ENCODE results near the gene ATRIP. TPM values are rescaled to one million over a fixed set of nuclear protein-coding genes. Genes with fewer than 3 reads are reported as not detected.

The ATRIP gene
- total RNA-seq, 1 experiment from 2014 or later = 12.5 TPM

GRCh38 chr3:48433472-48434118, 12.9 kb upstream of the ATRIP start:
- intact Hi-C loops (cut with micrococcal nuclease; ENCODE audit: unreplicated experiment) = loop anchor here (2.0 kb wide), 1 partner anchor 201 kb away; no protein-coding TSS in a partner anchor

GRCh38 chr3:48434591-48435222, 11.8 kb upstream of the ATRIP start:
- no TSS peak for BruUV-seq (replicated peaks)
- Mint-ChIP-seq H3K27me3 (ENCODE audit: unreplicated experiment) (no peaks in the 10 kb centered on the region), H3K36me3 (ENCODE audit: insufficient read depth, unreplicated experiment) (peaks cover 14% of the 10 kb centered on the region), H3K4me1 (ENCODE audit: low read depth, unreplicated experiment) (peaks cover 42% of the 10 kb centered on the region), H3K27ac (ENCODE audit: unreplicated experiment) (no peak overlapping the region), H3K9me3 (ENCODE audit: low read depth, unreplicated experiment) (no peaks in the 10 kb centered on the region), H3K4me3 (ENCODE audit: low read depth, unreplicated experiment) (no peak overlapping the region)
- TF ChIP-seq CTCF (IDR thresholded peaks at IDR 0.05; ENCODE audit: unreplicated experiment) = no peak
- no peak for DNase-seq
- CTCF ChIA-PET = interaction anchor here (1.9 to 6.5 kb wide), 2 partner anchors 35 to 160 kb away, joined by 10 to 243 read pairs; no protein-coding TSS in a partner anchor
- intact Hi-C loops (cut with micrococcal nuclease; ENCODE audit: unreplicated experiment) = loop anchor here (2.0 kb wide), 1 partner anchor 202 kb away; no protein-coding TSS in a partner anchor

More at GRCh38 chr3:48433472-48434118, 12.9 kb upstream of the ATRIP start:
- Mint-ChIP-seq H3K4me3 (ENCODE audit: low read depth, unreplicated experiment) (peak overlapping the region; percentile 6), H3K27ac (ENCODE audit: unreplicated experiment) (no peak overlapping the region), H3K36me3 (ENCODE audit: insufficient read depth, unreplicated experiment) (peaks cover 17% of the 10 kb centered on the region), H3K9me3 (ENCODE audit: low read depth, unreplicated experiment) (no peaks in the 10 kb centered on the region), H3K4me1 (ENCODE audit: low read depth, unreplicated experiment) (peaks cover 33% of the 10 kb centered on the region), H3K27me3 (ENCODE audit: unreplicated experiment) (no peaks in the 10 kb centered on the region)
- no TSS peak for BruUV-seq (replicated peaks)
- CTCF ChIA-PET = interaction anchor here (0.6 to 6.5 kb wide), 5 partner anchors 25 to 1337 kb away, joined by 3 to 243 read pairs (median 5); no protein-coding TSS in a partner anchor
- DNase-seq = peak; percentile 33
- TF ChIP-seq CTCF (IDR thresholded peaks at IDR 0.05; ENCODE audit: unreplicated experiment) = no peak

GRCh38 chr3:48435223-48435595, 11.3 kb upstream of the ATRIP start:
- no peak for DNase-seq
- no peak for TF ChIP-seq CTCF (IDR thresholded peaks at IDR 0.05; ENCODE audit: unreplicated experiment)
- CTCF ChIA-PET = interaction anchor here (1.1 to 6.5 kb wide), 17 partner anchors 8 to 241 kb away, joined by 3 to 243 read pairs (median 8); partner anchors contain the start of genes ATRIP and ZNF589
- H3K9me3 Mint-ChIP-seq (ENCODE audit: low read depth, unreplicated experiment) = no peaks in the 10 kb centered on the region
- no peak overlapping the region for H3K27ac Mint-ChIP-seq (ENCODE audit: unreplicated experiment)
- H3K4me1 Mint-ChIP-seq (ENCODE audit: low read depth, unreplicated experiment) = peaks cover 44% of the 10 kb centered on the region
- no peak overlapping the region for H3K4me3 Mint-ChIP-seq (ENCODE audit: low read depth, unreplicated experiment)
- intact Hi-C loops (cut with micrococcal nuclease; ENCODE audit: unreplicated experiment) = loop anchor here (2.0 kb wide), 1 partner anchor 202 kb away; no protein-coding TSS in a partner anchor
- peaks cover 14% of the 10 kb centered on the region for H3K36me3 Mint-ChIP-seq (ENCODE audit: insufficient read depth, unreplicated experiment)
- no peaks in the 10 kb centered on the region for H3K27me3 Mint-ChIP-seq (ENCODE audit: unreplicated experiment)
- BruUV-seq (replicated peaks) = no TSS peak

- H3K4me3 Mint-ChIP-seq (ENCODE audit: low read depth, unreplicated experiment) = no peak overlapping the region
- CTCF ChIA-PET = interaction anchor here (0.6 to 6.5 kb wide), 34 partner anchors 9 to 947 kb away, joined by 3 to 243 read pairs (median 4); partner anchors contain the start of genes ATRIP, PFKFB4 and ZNF589
- BruUV-seq (replicated peaks) = no TSS peak
- intact Hi-C loops (cut with micrococcal nuclease; ENCODE audit: unreplicated experiment) = loop anchor here (1.0 to 2.0 kb wide), 3 partner anchors 35 to 203 kb away; no protein-coding TSS in a partner anchor
- TF ChIP-seq CTCF (IDR thresholded peaks at IDR 0.05; ENCODE audit: unreplicated experiment) = peak; percentile 93
- H3K36me3 Mint-ChIP-seq (ENCODE audit: insufficient read depth, unreplicated experiment) = peaks cover 14% of the 10 kb centered on the region
- no peaks in the 10 kb centered on the region for H3K27me3 Mint-ChIP-seq (ENCODE audit: unreplicated experiment)
- no peak overlapping the region for H3K27ac Mint-ChIP-seq (ENCODE audit: unreplicated experiment)
- H3K4me1 Mint-ChIP-seq (ENCODE audit: low read depth, unreplicated experiment) = peaks cover 37% of the 10 kb centered on the region
- peak; percentile 87 for DNase-seq
- no peaks in the 10 kb centered on the region for H3K9me3 Mint-ChIP-seq (ENCODE audit: low read depth, unreplicated experiment)
Measured at GRCh38 chr3:48435774-48436476, 10.6 kb upstream of the ATRIP start.
